HCT116 (cell line): ENCODE results near the gene ANKFN1. TPM values are rescaled to one million over a fixed set of nuclear protein-coding genes. Genes with fewer than 3 reads are reported as not detected.

ENCODE experiments used
- ATAC-seq: fragments of 200-7000 bp; cut with Tn5 transposase; 2 replicates; pipeline ENCODE4 v1.9.1; 2020; ENCODE audit warnings: mild to moderate bottlenecking, moderate library complexity
- BruUV-seq: library from RNA; stranded (reverse); fragments of 400-500 nt; replicated peaks from 2 replicates; lab custom pipeline; 2021; lab: Mats Ljungman, UMichigan
- CTCF ChIA-PET: fragments of 300-600 bp; sonication (Branson Sonifier 250); formaldehyde crosslinking; loops from one replicate; lab custom pipeline; 2021; ENCODE audit warnings: antibody characterized with exemption; lab: Charles Lee
- POLR2A ChIA-PET: fragments of 300-600, 350-600 bp; sonication (Branson Sonifier 250); formaldehyde crosslinking; loops from one replicate; lab custom pipeline; 2021; ENCODE audit warnings: antibody characterized with exemption; lab: Charles Lee
- RAD21 ChIA-PET, 2 experiments: fragments of 300-600 bp; sonication (Branson Sonifier 250); formaldehyde crosslinking; loops; one replicate each; lab custom pipeline; 2023; ENCODE audit warnings: low total read pairs in 2 of 2; ENCODE audit not compliant: uncharacterized antibody in 2 of 2, unreplicated experiment in 2 of 2, low non-redundant PET in 1 of 2; lab: Charles Lee
- DNase-seq: peaks from one replicate; pipeline ENCODE4 v3.0.0-alpha.2; 2010; ENCODE audit warnings: low read depth, low spot score
- H2AFZ ChIP-seq: fragments of 200-600 bp; shearing (Covaris generic), sonication (generic); 2 replicates; pipeline ENCODE4 v1.6.1; 2017; ENCODE audit warnings: low read depth, mixed run types, mixed read lengths, antibody characterized with exemption, low read length; ENCODE audit not compliant: poor library complexity, severe bottlenecking
- H3K27ac ChIP-seq: 2 replicates; pipeline ENCODE4 v1.5.1; 2012; ENCODE audit warnings: low read depth, low read length
- H3K27me3 ChIP-seq: fragments of 200-600 bp; sonication (generic); 2 replicates; pipeline ENCODE4 v1.6.1; 2016; ENCODE audit warnings: mixed run types, low read length, mixed read lengths; ENCODE audit not compliant: insufficient read depth
- H3K36me3 ChIP-seq, 2 experiments: fragments of 200-500 bp in 1 of 2; fragments of 200-600 bp in 1 of 2; sonication (Bioruptor generic) in 1 of 2; sonication (generic) in 1 of 2; 2 replicates each; pipeline versions ENCODE4 v1.5.1 to v1.6.1; 2014 to 2016; ENCODE audit warnings: low read length in 2 of 2, inconsistent platforms in 1 of 2, mixed read lengths in 1 of 2, mixed run types in 1 of 2; ENCODE audit not compliant: insufficient read depth in 2 of 2, control insufficient read depth in 1 of 2
- H3K4me1 ChIP-seq, 2 experiments: fragments of 200-600 bp in 1 of 2; sonication (generic) in 1 of 2; 2 replicates each; pipeline versions ENCODE4 v1.5.1 to v1.6.1; 2012 to 2017; ENCODE audit warnings: low read length in 2 of 2, inconsistent platforms in 1 of 2, mild to moderate bottlenecking in 1 of 2, mixed read lengths in 1 of 2, mixed run types in 1 of 2, moderate library complexity in 1 of 2; ENCODE audit not compliant: insufficient read depth in 2 of 2, control insufficient read depth in 1 of 2
- H3K4me2 ChIP-seq: fragments of 200-600 bp; sonication (generic); 2 replicates; pipeline ENCODE4 v1.6.1; 2017; ENCODE audit warnings: mixed run types, low read length, mixed read lengths
- H3K4me3 ChIP-seq, 2 experiments: fragments of 200-600 bp in 1 of 2; sonication (generic) in 1 of 2; replicated peaks in 1 of 2; 2 replicates each; pipeline ENCODE4 v1.5.1; 2011 to 2016; ENCODE audit warnings: low read length in 2 of 2, control low read depth in 1 of 2, low read depth in 1 of 2, mild to moderate bottlenecking in 1 of 2, mixed read lengths in 1 of 2, mixed run types in 1 of 2
- H3K79me2 ChIP-seq: fragments of 200-600 bp; sonication (generic); 2 replicates; pipeline ENCODE4 v1.6.1; 2017; ENCODE audit warnings: mild to moderate bottlenecking, mixed run types, low read length, moderate library complexity, mixed read lengths; ENCODE audit not compliant: insufficient read depth
- H3K9ac ChIP-seq: fragments of 200-600 bp; sonication (generic); 2 replicates; pipeline ENCODE4 v1.6.1; 2016; ENCODE audit warnings: low read length, mixed read lengths
- H3K9me2 ChIP-seq: fragments of 200-600 bp; sonication (generic), shearing (Covaris generic); 2 replicates; pipeline ENCODE4 v1.6.1; 2017; ENCODE audit warnings: mixed run types, mild to moderate bottlenecking, moderate library complexity; ENCODE audit not compliant: insufficient read depth
- H3K9me3 ChIP-seq, 2 experiments: fragments of 200-500 bp in 1 of 2; fragments of 200-600 bp in 1 of 2; sonication (Bioruptor generic) in 1 of 2; sonication (generic) in 1 of 2; 2 replicates each; pipeline ENCODE4 v1.6.1; 2014 to 2017; ENCODE audit warnings: low read length in 2 of 2, mixed read lengths in 2 of 2, inconsistent platforms in 1 of 2, low read depth in 1 of 2, mild to moderate bottlenecking in 1 of 2, mixed run types in 1 of 2, moderate library complexity in 1 of 2; ENCODE audit not compliant: control insufficient read depth in 1 of 2, insufficient read depth in 1 of 2
- H4K20me1 ChIP-seq: fragments of 200-600 bp; sonication (generic), shearing (Covaris generic); 2 replicates; pipeline ENCODE4 v1.6.1; 2017; ENCODE audit warnings: mixed run types, mild to moderate bottlenecking, moderate library complexity; ENCODE audit not compliant: insufficient read depth
- ATF3 ChIP-seq: IDR thresholded peaks from 2 replicates; pipeline ENCODE4 v1.6.1; 2012
- CBX3 ChIP-seq: IDR thresholded peaks from 2 replicates; pipeline ENCODE4 v1.6.1; 2012; ENCODE audit warnings: low read depth
- CEBPB ChIP-seq: IDR thresholded peaks from 2 replicates; pipeline ENCODE4 v1.6.1; 2012; ENCODE audit warnings: low read depth
- EGR1 ChIP-seq: IDR thresholded peaks from 2 replicates; pipeline ENCODE4 v1.6.1; 2012; ENCODE audit warnings: low read depth
- ELF1 ChIP-seq: IDR thresholded peaks from 2 replicates; pipeline ENCODE4 v1.6.1; 2012; ENCODE audit warnings: low read depth, borderline replicate concordance
- EZH2phosphoT487 ChIP-seq: fragments of 200-600 bp; IDR thresholded peaks from 2 replicates; pipeline ENCODE4 v1.6.1; 2018; ENCODE audit warnings: antibody characterized with exemption, borderline replicate concordance
- FOSL1 ChIP-seq: IDR thresholded peaks from 2 replicates; pipeline ENCODE4 v1.6.1; 2012; ENCODE audit warnings: low read depth
- POLR2AphosphoS5 ChIP-seq: IDR thresholded peaks from 2 replicates; pipeline ENCODE4 v1.6.1; 2011; ENCODE audit warnings: mild to moderate bottlenecking, low read depth, low read length, moderate library complexity
- REST ChIP-seq: IDR thresholded peaks from 2 replicates; pipeline ENCODE4 v1.6.1; 2012; ENCODE audit warnings: low read depth
- SP1 ChIP-seq: IDR thresholded peaks from 2 replicates; pipeline ENCODE4 v1.6.1; 2012; ENCODE audit warnings: low read depth
- TCF7L2 ChIP-seq: IDR thresholded peaks from 2 replicates; pipeline ENCODE4 v1.7.0; 2011; ENCODE audit warnings: borderline replicate concordance, inconsistent platforms; ENCODE audit not compliant: insufficient read depth, insufficient read length; ENCODE audit errors: extremely low read depth
- ZBTB33 ChIP-seq: IDR thresholded peaks from 2 replicates; pipeline ENCODE4 v1.6.1; 2011; ENCODE audit warnings: mild to moderate bottlenecking, low read length, moderate library complexity; ENCODE audit not compliant: insufficient replicate concordance; ENCODE audit errors: extremely low read depth
- ZFX ChIP-seq: fragments of 450-650 bp; IDR thresholded peaks from 2 replicates; pipeline ENCODE4 v1.6.1; 2017
- ZNF274 ChIP-seq: fragments of 200-500 bp; sonication (Bioruptor generic); IDR thresholded peaks from 2 replicates; pipeline ENCODE4 v1.6.1; 2014; ENCODE audit warnings: mild to moderate bottlenecking, low read depth, low read length, inconsistent platforms
- intact Hi-C: fragments of 100-400 bp; cut with micrococcal nuclease; formaldehyde crosslinking; loops from 2 replicates; pipeline ENCODE4 v1.10.0; 2022
- total RNA-seq: library from RNA; stranded (reverse); gene quantifications from one replicate; pipeline ENCODE4 v1.2.1, GENCODE V29; 2021; ENCODE audit not compliant: unreplicated experiment

Gene ANKFN1
- total RNA-seq, 1 experiment from 2014 or later, result 1.1 TPM

GRCh38 chr17:56373981-56374833 is 220.9 kb downstream of the ANKFN1 start:
- TF ChIP-seq FOSL1 (no peak), EZH2phosphoT487 (no peak), TCF7L2 (no peak), ELF1 (no peak), ZNF274 (no peak), ZBTB33 (no peak), CBX3 (no peak), POLR2AphosphoS5 (no peak), CEBPB (no peak), REST (no peak), ZFX (no peak), EGR1 (no peak), ATF3 (no peak), SP1 (no peak)
- DNase-seq (no peak), ATAC-seq (no peak)
- ChIA-PET POLR2A (no interaction called here), RAD21 (no interaction called here), CTCF (no interaction called here)
- no peak overlapping the region for H3K27ac ChIP-seq
- no peak overlapping the region for H3K4me2 ChIP-seq
- H2AFZ ChIP-seq, result no peak overlapping the region
- BruUV-seq, result no TSS peak
- H3K27me3 ChIP-seq, result peaks cover 42% of the 10 kb centered on the region
- no peaks in the 10 kb centered on the region for H3K9me3 ChIP-seq
- intact Hi-C loops, result no loop called here
- no peaks in the 10 kb centered on the region for H3K4me1 ChIP-seq
- no peaks in the 10 kb centered on the region for H4K20me1 ChIP-seq
- H3K79me2 ChIP-seq, result no peaks in the 10 kb centered on the region
- H3K4me3 ChIP-seq, result no peak overlapping the region
- no peaks in the 10 kb centered on the region for H3K36me3 ChIP-seq
- no peaks in the 10 kb centered on the region for H3K9me2 ChIP-seq
- H3K9ac ChIP-seq, result no peak overlapping the region
